Suprapubic skin (tissue), 3 donors: ENCODE results near the gene KRT8.

Experiments
- EP300 ChIP-seq: sonication (generic); formaldehyde crosslinking; IDR thresholded peaks from one replicate; pipeline ENCODE4 v1.6.1; 2017; ENCODE audit warnings: antibody characterized with exemption
- POLR2A ChIP-seq, 2 donors: fragments of 450-650 bp; IDR thresholded peaks; one replicate each; pipeline ENCODE4 v1.6.1; 2017; ENCODE audit warnings: antibody characterized with exemption in 2 of 2, mild to moderate bottlenecking in 2 of 2, moderate library complexity in 2 of 2
- TF ChIP-seq, protein P1 (sequence below), 2 donors: fragments of 200-600 bp in 1 of 2; fragments of 450-650 bp in 1 of 2; sonication (generic) in 1 of 2; IDR thresholded peaks; one replicate each; pipeline ENCODE4 v1.5.1; 2016 to 2019; ENCODE audit warnings: antibody characterized with exemption in 2 of 2, mild to moderate bottlenecking in 1 of 2, moderate library complexity in 1 of 2

DNA sequence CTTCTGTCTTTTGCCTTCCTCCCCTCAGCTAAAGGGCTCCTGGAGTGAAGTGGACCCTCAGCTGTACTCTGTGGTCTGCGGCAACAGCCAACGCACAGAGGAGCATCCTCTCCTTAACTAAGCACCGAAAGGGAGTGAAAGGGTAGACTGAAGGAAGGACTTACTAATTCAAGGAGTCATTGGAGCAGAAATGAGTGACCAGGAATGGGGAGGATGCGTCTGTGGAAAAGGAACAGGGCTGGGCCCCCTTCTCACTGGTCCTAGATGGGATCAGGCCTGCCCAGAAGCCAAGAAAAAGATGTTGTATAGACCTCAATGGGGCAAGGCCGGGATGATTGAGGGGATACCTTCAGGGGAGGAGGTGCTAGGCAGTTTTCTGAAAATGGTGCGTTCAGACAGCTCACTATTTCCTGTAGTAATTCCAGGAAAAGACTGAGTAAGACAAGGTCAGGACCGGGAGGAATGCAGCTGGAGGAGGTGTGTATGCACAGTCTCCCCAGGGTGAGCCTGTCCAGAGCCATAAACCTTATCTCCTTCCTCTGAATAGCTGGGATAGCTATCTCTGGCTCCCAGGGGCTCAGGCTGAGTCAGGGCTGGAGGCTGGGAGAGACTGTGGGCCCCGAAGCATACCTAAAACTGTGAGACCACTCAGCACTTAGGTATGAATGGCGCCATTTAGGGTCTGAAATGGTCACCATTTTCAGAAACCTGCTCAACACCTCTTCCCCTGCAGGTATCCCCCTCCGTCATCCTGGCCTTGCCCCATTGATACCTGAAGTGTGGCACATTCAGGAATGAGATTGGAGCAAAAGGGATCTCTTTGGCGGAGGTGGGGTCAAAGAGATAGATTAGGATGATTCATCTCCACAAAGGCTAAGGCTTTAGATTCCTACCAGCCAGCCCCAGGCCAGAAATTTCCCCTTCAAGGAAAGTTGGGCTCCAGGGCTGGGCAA, 20.2 kb upstream of the KRT8 start:
- TF ChIP-seq, protein P1, sequence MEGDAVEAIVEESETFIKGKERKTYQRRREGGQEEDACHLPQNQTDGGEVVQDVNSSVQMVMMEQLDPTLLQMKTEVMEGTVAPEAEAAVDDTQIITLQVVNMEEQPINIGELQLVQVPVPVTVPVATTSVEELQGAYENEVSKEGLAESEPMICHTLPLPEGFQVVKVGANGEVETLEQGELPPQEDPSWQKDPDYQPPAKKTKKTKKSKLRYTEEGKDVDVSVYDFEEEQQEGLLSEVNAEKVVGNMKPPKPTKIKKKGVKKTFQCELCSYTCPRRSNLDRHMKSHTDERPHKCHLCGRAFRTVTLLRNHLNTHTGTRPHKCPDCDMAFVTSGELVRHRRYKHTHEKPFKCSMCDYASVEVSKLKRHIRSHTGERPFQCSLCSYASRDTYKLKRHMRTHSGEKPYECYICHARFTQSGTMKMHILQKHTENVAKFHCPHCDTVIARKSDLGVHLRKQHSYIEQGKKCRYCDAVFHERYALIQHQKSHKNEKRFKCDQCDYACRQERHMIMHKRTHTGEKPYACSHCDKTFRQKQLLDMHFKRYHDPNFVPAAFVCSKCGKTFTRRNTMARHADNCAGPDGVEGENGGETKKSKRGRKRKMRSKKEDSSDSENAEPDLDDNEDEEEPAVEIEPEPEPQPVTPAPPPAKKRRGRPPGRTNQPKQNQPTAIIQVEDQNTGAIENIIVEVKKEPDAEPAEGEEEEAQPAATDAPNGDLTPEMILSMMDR (IDR thresholded peaks at IDR 0.05), result no peak
- no peak for TF ChIP-seq EP300
- no peak for TF ChIP-seq POLR2A (IDR thresholded peaks at IDR 0.05)
